ENCODE measurements around the gene KRT78. TPM values are rescaled to one million over a fixed set of nuclear protein-coding genes. Genes with fewer than 3 reads are reported as not detected.

Gene KRT78
- total and polyA plus RNA-seq, 2 of the 13 experiments (the other 11 are each of a cell fraction or from before 2014, with no cell fraction given), result not detected

- TF ChIP-seq GLMP (CRISPR knock-in tag; IDR thresholded peaks at IDR 0.05; ENCODE audit: borderline replicate concordance) (no peak), RARG (CRISPR knock-in tag; IDR thresholded peaks at IDR 0.05; ENCODE audit: low read depth) (no peak), NONO (IDR thresholded peaks at IDR 0.05) (no peak), NONO (CRISPR knock-in tag; conservative IDR thresholded peaks at IDR 0.05) (peak; percentile 62; the same call in 1 of the 2 replicates), KAT2B (IDR thresholded peaks at IDR 0.05; ENCODE audit: borderline replicate concordance, low read depth, low read length) (no peak), YEATS4 (CRISPR knock-in tag; IDR thresholded peaks at IDR 0.05; ENCODE audit: borderline replicate concordance) (no peak; the same call in 1 of the 2 replicates), HNRNPK (IDR thresholded peaks at IDR 0.05; ENCODE audit: low read depth, low read length, poor library complexity, severe bottlenecking) (peak; percentile 38), KDM5B (CRISPR knock-in tag; IDR thresholded peaks at IDR 0.05; ENCODE audit: borderline replicate concordance) (peak; percentile 58; the same call in 1 of the 2 replicates), REL (CRISPR knock-in tag; conservative IDR thresholded peaks at IDR 0.05) (peak; percentile 52; the same call in 1 of the 2 replicates), ZFP90 (CRISPR knock-in tag; IDR thresholded peaks at IDR 0.05; ENCODE audit: borderline replicate concordance) (0 out of 2 replicates have a peak, but pooled peaks have one; percentile 34), HIC2 (CRISPR knock-in tag; IDR thresholded peaks at IDR 0.05; ENCODE audit: low read depth) (peak; percentile 57; the same call in 1 of the 2 replicates), ZNF788 (CRISPR knock-in tag; IDR thresholded peaks at IDR 0.05; ENCODE audit: borderline replicate concordance) (peak; percentile 72), ZNF883 (CRISPR knock-in tag; IDR thresholded peaks at IDR 0.05; ENCODE audit: not compliant biosample characterization) (no peak), ARNT2 (CRISPR knock-in tag; IDR thresholded peaks at IDR 0.05; ENCODE audit: low read depth) (no peak), KMT2B (CRISPR knock-in tag; IDR thresholded peaks at IDR 0.05) (no peak), ZNF101 (CRISPR knock-in tag; IDR thresholded peaks at IDR 0.05; ENCODE audit: borderline replicate concordance, low read depth) (no peak), THAP9 (CRISPR knock-in tag; IDR thresholded peaks at IDR 0.05; ENCODE audit: borderline replicate concordance) (no peak), SNRNP70 (IDR thresholded peaks at IDR 0.05; ENCODE audit: low read depth, low read length) (no peak), ZNF768 (CRISPR knock-in tag; IDR thresholded peaks at IDR 0.05) (peak; percentile 42; the same call in 1 of the 2 replicates), PLRG1 (conservative IDR thresholded peaks at IDR 0.05) (no peak), ZKSCAN8 (CRISPR knock-in tag; IDR thresholded peaks at IDR 0.05; ENCODE audit: borderline replicate concordance) (no peak), HNRNPL (IDR thresholded peaks at IDR 0.05; ENCODE audit: low read depth, low read length) (0 out of 2 replicates have a peak, but pooled peaks have one; percentile 39)
Measured at GRCh38 chr12:52879394-52880351, 30.9 kb upstream of the KRT78 start (continued).
